Measurements from ENCODE around the gene HTT. TPM values are rescaled to one million over a fixed set of nuclear protein-coding genes. Genes with fewer than 3 reads are reported as not detected.

Gene HTT
- total RNA-seq, 1 experiment from 2014 or later = 64.4 TPM

DNA sequence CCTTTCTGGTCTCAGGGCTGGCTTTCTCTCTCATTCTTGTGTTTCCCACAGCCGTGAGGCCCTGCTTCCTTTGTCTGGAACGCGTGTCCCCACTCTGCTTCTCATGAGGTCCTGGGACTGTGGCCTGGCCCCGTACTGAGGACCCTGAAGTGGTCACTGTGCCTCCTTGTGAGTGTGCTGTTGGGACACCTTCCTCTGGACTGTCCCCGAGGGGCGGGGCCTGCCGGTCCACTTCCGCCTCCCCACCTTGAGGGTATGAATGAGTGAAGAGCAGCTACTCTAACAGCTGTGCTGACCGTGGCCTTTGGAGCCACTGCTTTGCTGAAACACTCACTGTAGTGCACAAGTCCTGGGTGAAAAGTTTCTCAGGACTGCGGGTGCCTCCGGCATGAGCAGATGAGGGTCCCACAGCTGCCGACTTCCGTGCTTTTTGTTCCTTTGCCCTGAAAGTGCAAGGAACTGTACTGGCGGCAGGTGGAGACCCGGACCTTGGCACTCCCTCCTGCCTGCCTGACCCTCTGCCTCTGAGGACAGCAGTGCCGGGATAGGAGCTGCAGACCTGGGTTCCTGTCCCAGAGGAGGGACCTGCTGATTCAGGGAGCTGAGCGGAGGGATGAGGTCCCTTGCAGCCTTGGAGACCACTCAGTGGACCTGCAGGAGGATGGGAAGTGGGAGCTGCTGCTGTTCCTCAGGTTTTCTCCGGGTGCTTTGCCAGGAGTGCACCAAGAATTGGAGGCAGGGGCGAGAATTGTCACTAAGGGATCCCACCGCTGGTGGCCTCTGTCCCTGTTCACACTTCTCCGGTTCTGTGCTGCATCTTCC is 38.1 kb upstream of the HTT start:
- H4K8ac ChIP-seq (replicated peaks; ENCODE audit: insufficient read length, low read depth, low read length) = no peak overlapping the region
- H3K79me2 ChIP-seq (ENCODE audit: insufficient read depth, low read length) = no peaks in the 10 kb centered on the region
- H2BK12ac ChIP-seq (ENCODE audit: insufficient read length, low read depth, low read length) = no peak overlapping the region
- no peak overlapping the region for H3K14ac ChIP-seq (ENCODE audit: insufficient read depth, low read length)
- Mint-ChIP-seq H3K9me3 (no peaks in the 10 kb centered on the region), H3K36me3 (ENCODE audit: insufficient read depth in 1 of 3, low read depth in 3 of 3) (no peaks in the 10 kb centered on the region; a peak in 1 of 7 replicates), H3K4me1 (peaks cover 4 to 8% of the 10 kb centered on the region in 2 experiments; a peak in 3 of 4 replicates), H3K4me3 (no peak overlapping the region), H3K27me3 (ENCODE audit: low read depth) (peaks cover 6% of the 10 kb centered on the region), H3K27ac (0 out of 7 replicates have a peak overlapping the region, but pooled peaks of 1 of the 3 experiments have one; percentile 59)
- no peaks in the 10 kb centered on the region for H3K9me3 ChIP-seq (ENCODE audit: control insufficient read depth, low read depth, low read length)
- H3K27me3 ChIP-seq (ENCODE audit: insufficient read depth, low read length) = no peaks in the 10 kb centered on the region
- H3K79me1 ChIP-seq (ENCODE audit: insufficient read depth, low read depth, low read length, poor library complexity, severe bottlenecking) = no peaks in the 10 kb centered on the region
- no CpG with 5 or more reads among the region's 21 CpGs for WGBS (ENCODE audit: extremely low coverage, insufficient read length, low lambda C conversion rate)
- no peaks in the 10 kb centered on the region; the same call in 1 of the 2 replicates for H3K4me1 ChIP-seq (ENCODE audit: insufficient read depth, low read length)
- H2BK20ac ChIP-seq (ENCODE audit: low read depth, low read length, poor library complexity, severe bottlenecking) = no peak overlapping the region
- H3K27ac ChIP-seq (ENCODE audit: insufficient read length, low read depth, low read length) = no peak overlapping the region
- H3K56ac ChIP-seq (ENCODE audit: insufficient read length, low read depth, low read length) = no peak overlapping the region
- H3K23ac ChIP-seq (ENCODE audit: insufficient read length, low read depth, low read length) = no peak overlapping the region
- no peak overlapping the region for H2AK5ac ChIP-seq (ENCODE audit: insufficient read length, low read length)
- no peak overlapping the region for H4K91ac ChIP-seq (ENCODE audit: insufficient read length, low read depth, low read length)
- no peak overlapping the region for H2BK120ac ChIP-seq (ENCODE audit: low read depth, low read length, poor library complexity, severe bottlenecking)
- H3K9ac ChIP-seq (ENCODE audit: extremely low read depth, insufficient read length, low read length) = no peak overlapping the region
- H2AFZ ChIP-seq (ENCODE audit: low read length) = no peak overlapping the region
- TF ChIP-seq, protein P1, sequence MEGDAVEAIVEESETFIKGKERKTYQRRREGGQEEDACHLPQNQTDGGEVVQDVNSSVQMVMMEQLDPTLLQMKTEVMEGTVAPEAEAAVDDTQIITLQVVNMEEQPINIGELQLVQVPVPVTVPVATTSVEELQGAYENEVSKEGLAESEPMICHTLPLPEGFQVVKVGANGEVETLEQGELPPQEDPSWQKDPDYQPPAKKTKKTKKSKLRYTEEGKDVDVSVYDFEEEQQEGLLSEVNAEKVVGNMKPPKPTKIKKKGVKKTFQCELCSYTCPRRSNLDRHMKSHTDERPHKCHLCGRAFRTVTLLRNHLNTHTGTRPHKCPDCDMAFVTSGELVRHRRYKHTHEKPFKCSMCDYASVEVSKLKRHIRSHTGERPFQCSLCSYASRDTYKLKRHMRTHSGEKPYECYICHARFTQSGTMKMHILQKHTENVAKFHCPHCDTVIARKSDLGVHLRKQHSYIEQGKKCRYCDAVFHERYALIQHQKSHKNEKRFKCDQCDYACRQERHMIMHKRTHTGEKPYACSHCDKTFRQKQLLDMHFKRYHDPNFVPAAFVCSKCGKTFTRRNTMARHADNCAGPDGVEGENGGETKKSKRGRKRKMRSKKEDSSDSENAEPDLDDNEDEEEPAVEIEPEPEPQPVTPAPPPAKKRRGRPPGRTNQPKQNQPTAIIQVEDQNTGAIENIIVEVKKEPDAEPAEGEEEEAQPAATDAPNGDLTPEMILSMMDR (conservative IDR thresholded peaks at IDR 0.05) = no peak
- H4K20me1 ChIP-seq (ENCODE audit: control insufficient read depth, insufficient read depth, insufficient read length) = no peaks in the 10 kb centered on the region
- no peak overlapping the region for H3K18ac ChIP-seq (ENCODE audit: insufficient read length, low read depth, low read length)
- H3K23me2 ChIP-seq (ENCODE audit: insufficient read length, low read depth, low read length, poor library complexity, severe bottlenecking) = no peaks in the 10 kb centered on the region
- H3K4me2 ChIP-seq (ENCODE audit: insufficient read depth, insufficient read length, low read length) = no peak overlapping the region
- H2BK5ac ChIP-seq (ENCODE audit: insufficient read length, low read length) = no peak overlapping the region
- H3K4ac ChIP-seq (ENCODE audit: low read depth, low read length) = no peak overlapping the region
- no peak overlapping the region for H3T11ph ChIP-seq (ENCODE audit: low read length)
- H2BK15ac ChIP-seq (ENCODE audit: low read depth, low read length) = no peak overlapping the region
- no peak overlapping the region for H4K5ac ChIP-seq (ENCODE audit: insufficient read length, low read depth, low read length)
- DNase-seq = no peak
